Activated T-helper 1 cell treated with Interleukin-2 at 50 U/mL for 16 hours (primary cell): ENCODE results near the gene VGLL3.

ENCODE experiments used
- DNase-seq: peaks from one replicate; pipeline ENCODE4 v3.0.0-alpha.2; 2020; ENCODE audit warnings: low read depth

Gene VGLL3

GRCh38 chr3:86950717-86951116 is 40.2 kb downstream of the VGLL3 start:
- no peak for DNase-seq

- no peak for DNase-seq
Measured at GRCh38 chr3:86949850-86950249, 41.1 kb downstream of the VGLL3 start.

- no peak for DNase-seq
Measured at GRCh38 chr3:86948822-86949221, 42.1 kb downstream of the VGLL3 start.

GRCh38 chr3:86942206-86942605 is 48.7 kb downstream of the VGLL3 start:
- no peak for DNase-seq

- DNase-seq = no peak
Measured at GRCh38 chr3:86938416-86939105, 52.4 kb downstream of the VGLL3 start.

GRCh38 chr3:86937306-86937791 is 53.6 kb downstream of the VGLL3 start:
- no peak for DNase-seq

- DNase-seq = no peak
Measured at GRCh38 chr3:86934851-86935250, 56.1 kb downstream of the VGLL3 start.

- no peak for DNase-seq
Measured at GRCh38 chr3:86930831-86931230, 60.1 kb downstream of the VGLL3 start.

- no peak for DNase-seq
Measured at GRCh38 chr3:86930181-86930580, 60.8 kb downstream of the VGLL3 start.

GRCh38 chr3:86929046-86929445 is 61.9 kb downstream of the VGLL3 start:
- DNase-seq = no peak

GRCh38 chr3:86923071-86923491 is 67.9 kb downstream of the VGLL3 start:
- no peak for DNase-seq

- DNase-seq = no peak
Measured at GRCh38 chr3:86921971-86922680, 68.8 kb downstream of the VGLL3 start.

- no peak for DNase-seq
Measured at GRCh38 chr3:86914670-86915069, 76.3 kb downstream of the VGLL3 start.

- no peak for DNase-seq
Measured at GRCh38 chr3:86913160-86913559, 77.8 kb downstream of the VGLL3 start.

- no peak for DNase-seq
Measured at GRCh38 chr3:86895202-86895601, 95.7 kb downstream of the VGLL3 start.

GRCh38 chr3:86890741-86891396 is 100.1 kb downstream of the VGLL3 start:
- no peak for DNase-seq
